HuH-7 (cell line): ENCODE results near the gene CDKL4.
"Not testable (repeated sequence)": the region's sequence is repeated elsewhere in the genome, so short reads cannot be mapped to it uniquely, and the experiment has no call there.

Experiments used
- DNase-seq: peaks from one replicate; pipeline ENCODE4 v3.0.0; 2011; ENCODE audit warnings: low spot score

The CDKL4 gene

GRCh38 chr2:39228413-39229209 is 15.2 kb downstream of the CDKL4 start:
- no peak for DNase-seq

GRCh38 chr2:39227628-39228412 is 15.9 kb downstream of the CDKL4 start:
- DNase-seq = peak; percentile 53

- no peak for DNase-seq
These were observed 18.2 kb downstream of the CDKL4 start for GRCh38 chr2:39225567-39225966.

DNA sequence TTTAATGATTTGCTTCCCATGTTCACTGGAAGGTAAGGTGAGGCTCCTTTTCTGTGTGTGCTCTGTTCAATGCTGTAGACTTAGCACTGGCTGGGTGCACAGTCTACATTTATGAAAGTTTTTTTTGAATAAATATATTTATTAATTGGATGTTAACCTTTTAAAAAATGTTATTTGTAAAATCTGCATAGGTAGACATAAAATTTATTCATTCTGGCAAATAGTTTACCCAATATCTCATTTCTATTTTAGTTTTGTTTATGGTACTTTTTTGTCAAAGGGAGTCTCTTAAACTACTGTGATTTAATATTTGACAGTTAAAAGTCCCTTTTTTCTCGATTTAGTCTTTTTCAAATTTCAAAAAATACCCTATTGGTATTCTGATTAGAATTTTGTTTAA is 19.9 kb downstream of the CDKL4 start:
- DNase-seq = no peak

DNA sequence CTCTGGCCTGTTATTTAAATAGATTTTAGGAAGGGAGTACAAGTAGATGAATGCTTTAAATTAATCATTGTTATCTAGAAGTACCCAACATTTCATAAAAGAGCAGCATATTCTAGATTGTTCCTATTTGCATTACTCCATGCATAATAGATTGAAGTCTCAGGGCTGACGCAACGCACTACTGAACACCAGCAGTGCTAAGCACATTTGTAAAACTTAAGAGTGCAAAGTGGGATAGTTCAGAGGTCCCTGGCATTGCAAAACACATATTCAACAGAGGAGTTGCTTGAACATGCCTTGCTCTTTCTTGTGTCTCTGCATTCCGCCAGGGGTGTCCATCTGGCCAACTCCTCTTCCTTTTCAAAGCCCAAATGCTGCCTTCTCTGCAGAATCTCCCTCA is 22.3 kb downstream of the CDKL4 start:
- no peak for DNase-seq

DNA sequence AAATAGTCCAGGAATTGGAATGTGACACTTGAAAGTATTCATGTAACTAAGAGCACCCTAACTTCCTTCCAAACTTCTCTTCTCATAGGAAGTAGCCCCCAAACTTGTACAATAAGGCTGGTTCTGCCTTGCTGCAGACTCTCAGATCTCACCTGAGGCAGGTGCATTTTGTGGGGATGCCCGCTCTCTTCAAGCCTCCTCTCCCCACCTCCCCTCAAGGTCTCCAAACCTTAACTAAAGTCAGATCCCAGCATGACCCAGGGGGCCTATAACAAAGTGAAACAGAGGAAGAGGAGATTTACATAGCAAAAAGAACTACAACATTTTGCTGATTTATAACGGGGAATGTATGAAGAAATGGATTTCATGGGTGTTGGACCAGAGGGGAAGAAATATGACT is 23.6 kb downstream of the CDKL4 start:
- DNase-seq = no peak

- DNase-seq = no peak
These were observed 25.4 kb downstream of the CDKL4 start for GRCh38 chr2:39218391-39218790.

GRCh38 chr2:39217192-39217550 is 26.6 kb downstream of the CDKL4 start:
- DNase-seq = no peak

DNA sequence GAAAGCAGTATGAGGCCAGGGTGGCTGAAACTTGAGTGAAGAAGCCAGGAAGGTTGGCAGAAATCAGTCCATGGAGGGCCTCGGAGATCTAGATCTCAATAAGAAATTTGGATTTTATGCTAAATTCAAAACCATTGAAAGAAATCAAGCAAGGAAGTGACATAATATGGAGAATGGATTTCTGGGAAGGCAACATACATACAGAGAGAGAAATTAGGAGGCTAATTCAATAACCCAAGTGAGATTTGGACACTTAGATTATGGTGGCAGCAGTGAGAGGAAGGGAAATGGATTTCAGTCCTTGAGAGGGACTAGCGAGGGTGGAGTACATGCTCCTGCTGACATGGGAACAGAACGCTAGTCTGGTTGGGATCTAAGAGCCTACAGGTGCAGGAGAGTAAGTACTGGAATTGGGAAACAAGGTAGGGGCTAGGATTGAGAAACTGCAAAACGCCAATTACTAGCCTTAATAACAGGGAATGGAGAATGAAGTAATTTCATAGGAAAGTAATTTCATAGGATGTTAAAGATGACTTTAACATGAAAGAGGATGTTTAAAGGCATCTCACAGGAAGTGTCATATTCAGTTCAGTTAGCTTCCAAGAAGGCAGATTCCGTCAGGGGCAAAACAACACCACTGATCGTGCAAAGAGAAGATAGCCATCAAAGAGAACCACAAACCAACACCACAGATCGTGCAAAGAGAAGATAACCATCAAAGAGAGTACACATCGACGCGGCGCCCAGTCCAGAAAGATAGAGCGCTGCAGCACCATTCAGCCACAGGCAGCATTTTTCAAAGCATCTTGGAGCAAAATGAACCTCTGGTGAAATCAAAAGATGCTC is 27.2 kb downstream of the CDKL4 start:
- DNase-seq = peak; percentile 18

- no peak for DNase-seq
These were observed 28.2 kb downstream of the CDKL4 start for GRCh38 chr2:39215545-39215944.

- no peak for DNase-seq
These were observed 30.8 kb downstream of the CDKL4 start for GRCh38 chr2:39213015-39213414.

- DNase-seq = no peak
These were observed 32.9 kb downstream of the CDKL4 start for GRCh38 chr2:39210846-39211245.

DNA sequence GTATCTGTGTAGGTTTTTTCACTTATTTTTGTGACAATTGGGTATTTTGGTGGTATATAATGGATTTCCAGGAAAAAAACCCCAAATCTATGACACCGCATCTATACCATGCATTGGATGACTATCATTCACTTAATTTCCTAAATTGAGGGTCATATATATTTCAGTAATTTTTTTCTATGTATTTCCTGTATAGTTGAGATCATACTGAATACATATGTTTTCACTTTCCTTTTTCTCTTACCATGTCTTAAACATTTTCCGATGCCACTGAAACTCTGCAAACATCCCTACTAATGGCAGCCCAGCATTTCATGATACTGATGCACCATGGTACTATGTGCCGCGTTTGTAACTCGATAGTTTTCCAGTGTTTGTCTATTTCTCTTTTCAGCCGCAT is 40.4 kb downstream of the CDKL4 start:
- no peak for DNase-seq

GRCh38 chr2:39202639-39203369 is 41.0 kb downstream of the CDKL4 start:
- DNase-seq = no peak

GRCh38 chr2:39197003-39197402 is 46.8 kb downstream of the CDKL4 start:
- DNase-seq = not testable (repeated sequence)

- no peak for DNase-seq
These were observed 49.1 kb downstream of the CDKL4 start for GRCh38 chr2:39194686-39195085.

DNA sequence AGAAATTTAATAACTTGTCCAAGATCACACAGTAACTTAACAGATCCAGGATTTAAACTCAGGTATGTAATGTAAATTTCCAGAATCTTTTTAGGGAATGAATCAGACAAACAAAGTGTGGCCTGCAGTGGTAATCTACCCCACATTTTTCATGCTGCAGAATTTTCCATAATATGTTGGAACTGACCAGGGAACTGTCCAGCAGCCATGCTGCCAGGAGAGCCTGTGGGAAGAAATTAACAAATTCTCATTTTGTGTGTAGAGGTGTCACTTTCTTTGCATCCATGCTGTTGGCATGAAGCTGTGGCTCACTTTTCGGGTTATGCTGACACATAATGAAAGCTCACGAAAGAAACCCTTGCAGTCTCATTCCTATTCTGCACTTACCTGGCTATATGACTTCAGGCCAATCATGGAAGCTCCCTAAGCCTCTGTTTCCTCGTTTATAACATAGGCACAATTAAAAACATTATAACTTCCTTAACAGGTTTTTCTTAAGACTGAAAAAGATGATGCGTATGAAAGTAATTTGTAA is 54.7 kb downstream of the CDKL4 start:
- DNase-seq = no peak

- no peak for DNase-seq
These were observed 60.1 kb downstream of the CDKL4 start for GRCh38 chr2:39183673-39184072.

GRCh38 chr2:39181297-39181696 is 62.5 kb downstream of the CDKL4 start:
- no peak for DNase-seq

- no peak for DNase-seq
These were observed 63.5 kb downstream of the CDKL4 start for GRCh38 chr2:39179974-39180960.
